Adipocyte (in vitro differentiated cells): ENCODE measurements around the gene AMER2.

Source experiments
- DNase-seq: peaks from one replicate; pipeline ENCODE4 v3.0.0-alpha.2; 2015; ENCODE audit warnings: low read depth
- H3K27me3 ChIP-seq: replicated peaks from 2 replicates; pipeline ENCODE4 v1.7.0; 2013; ENCODE audit warnings: mild to moderate bottlenecking, low read length, moderate library complexity; ENCODE audit not compliant: control insufficient read depth, insufficient read depth
- H3K36me3 ChIP-seq: 2 replicates; pipeline ENCODE4 v1.7.0; 2013; ENCODE audit warnings: low read length, mild to moderate bottlenecking, moderate library complexity; ENCODE audit not compliant: control insufficient read depth, insufficient read depth, severe bottlenecking
- H3K4me1 ChIP-seq: 2 replicates; pipeline ENCODE4 v1.7.0; 2013; ENCODE audit warnings: mild to moderate bottlenecking, low read length, moderate library complexity; ENCODE audit not compliant: control insufficient read depth, insufficient read depth
- H3K4me3 ChIP-seq: 2 replicates; pipeline ENCODE4 v1.7.0; 2013; ENCODE audit warnings: mild to moderate bottlenecking, low read length, moderate library complexity
- H3K9ac ChIP-seq: 2 replicates; pipeline ENCODE4 v1.7.0; 2013; ENCODE audit warnings: mild to moderate bottlenecking, low read length, moderate library complexity
- H3K9me3 ChIP-seq: 2 replicates; pipeline ENCODE4 v1.7.0; 2013; ENCODE audit warnings: mild to moderate bottlenecking, low read length, moderate library complexity; ENCODE audit not compliant: control insufficient read depth

Gene AMER2

DNA sequence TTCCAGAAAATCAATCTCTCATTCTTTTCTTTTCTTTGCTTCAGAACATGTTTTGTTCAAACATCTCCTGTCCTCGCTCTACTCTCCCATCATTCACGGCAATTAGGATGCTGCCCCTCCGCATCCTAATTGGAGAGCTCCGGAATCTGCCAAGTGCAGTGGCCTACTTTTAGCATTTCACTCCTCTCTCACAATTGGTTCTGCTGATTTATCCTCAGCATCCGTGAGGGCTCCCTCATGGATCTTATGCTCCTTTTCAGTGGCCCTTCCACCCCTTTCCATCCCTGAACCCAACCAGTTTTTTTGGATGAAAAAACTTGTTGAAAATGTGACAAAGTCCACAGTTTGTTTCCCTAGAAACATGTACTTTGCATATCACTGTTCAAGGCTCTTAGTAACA lies 22.4 kb downstream of the AMER2 start:
- no peak overlapping the region for H3K4me3 ChIP-seq
- peaks cover 4% of the 10 kb centered on the region for H3K9me3 ChIP-seq
- peaks cover 36% of the 10 kb centered on the region for H3K27me3 ChIP-seq
- H3K4me1 ChIP-seq: no peaks in the 10 kb centered on the region
- no peak overlapping the region for H3K9ac ChIP-seq
- no peak for DNase-seq
- no peaks in the 10 kb centered on the region for H3K36me3 ChIP-seq

DNA sequence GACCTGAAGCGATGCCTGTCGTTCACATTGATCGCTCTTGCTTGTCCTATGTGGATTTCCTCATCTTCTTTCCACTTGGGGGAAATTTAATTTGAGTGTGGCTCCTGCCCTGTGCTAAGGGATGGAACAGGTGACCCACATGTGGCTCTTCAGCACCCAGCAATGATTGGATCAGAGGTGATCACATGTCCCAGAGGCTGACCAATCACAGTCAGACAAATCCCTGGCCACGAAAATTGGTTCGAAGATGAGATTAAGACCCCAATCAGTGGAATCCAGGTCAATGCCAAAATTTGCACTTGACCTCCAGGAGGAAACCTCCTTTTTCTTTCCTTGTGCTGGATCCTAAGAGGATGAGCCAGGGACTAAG lies 23.7 kb downstream of the AMER2 start:
- H3K4me3 ChIP-seq: no peak overlapping the region
- no peak for DNase-seq
- no peaks in the 10 kb centered on the region for H3K4me1 ChIP-seq
- H3K36me3 ChIP-seq: no peaks in the 10 kb centered on the region
- no peak overlapping the region for H3K9ac ChIP-seq
- peaks cover 4% of the 10 kb centered on the region for H3K9me3 ChIP-seq
- peaks cover 24% of the 10 kb centered on the region for H3K27me3 ChIP-seq

DNA sequence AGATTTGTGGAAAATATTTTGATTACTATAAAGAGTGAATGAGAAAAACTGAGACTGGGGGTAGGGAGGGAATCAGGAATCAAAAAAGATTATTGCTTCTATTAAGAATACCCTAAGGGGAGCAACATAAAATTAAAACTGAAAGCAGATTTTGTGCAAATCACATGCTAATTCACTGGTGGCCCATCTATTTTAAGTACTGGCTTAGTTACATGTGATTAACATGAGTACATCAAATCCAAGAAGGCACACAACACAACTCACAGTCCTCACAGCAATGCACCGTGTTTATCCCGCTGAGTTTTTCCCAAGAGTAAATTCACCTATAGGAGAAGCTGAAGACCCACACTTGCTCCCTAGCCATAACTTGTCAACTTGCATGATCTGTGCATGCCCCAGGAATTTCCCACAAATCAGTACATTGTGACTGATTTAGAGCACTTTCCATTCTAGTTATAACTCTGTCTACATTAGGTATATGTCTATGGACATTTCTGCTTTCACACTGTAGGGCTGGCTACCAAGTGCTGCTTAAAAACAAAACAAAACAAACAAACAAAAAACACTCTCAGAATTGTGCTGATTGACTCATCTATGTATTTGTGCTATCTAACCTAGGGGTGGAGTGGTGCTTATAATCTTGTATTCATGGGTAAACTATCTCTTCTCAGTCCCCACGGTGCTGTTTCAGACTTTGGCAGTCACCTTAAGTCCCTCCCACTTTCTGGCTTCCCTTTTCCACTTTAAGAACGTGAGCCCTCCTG lies 24.3 kb downstream of the AMER2 start:
- Histone ChIP-seq H3K27me3 (peaks cover 22% of the 10 kb centered on the region), H3K4me3 (no peak overlapping the region), H3K36me3 (no peaks in the 10 kb centered on the region), H3K9me3 (peaks cover 4% of the 10 kb centered on the region), H3K4me1 (no peaks in the 10 kb centered on the region), H3K9ac (no peak overlapping the region)
- DNase-seq: no peak

- Histone ChIP-seq H3K4me3 (no peak overlapping the region), H3K9me3 (peaks cover 4% of the 10 kb centered on the region), H3K36me3 (no peaks in the 10 kb centered on the region), H3K9ac (no peak overlapping the region), H3K27me3 (peaks cover 10% of the 10 kb centered on the region), H3K4me1 (no peaks in the 10 kb centered on the region)
- no peak for DNase-seq
Measured at GRCh38 chr13:25143706-25144105, 28.4 kb downstream of the AMER2 start.

GRCh38 chr13:25141042-25141441 lies 31.0 kb downstream of the AMER2 start:
- H3K36me3 ChIP-seq: no peaks in the 10 kb centered on the region
- no peaks in the 10 kb centered on the region for H3K9me3 ChIP-seq
- no peak overlapping the region for H3K4me3 ChIP-seq
- peaks cover 4% of the 10 kb centered on the region for H3K27me3 ChIP-seq
- DNase-seq: no peak
- no peak overlapping the region for H3K9ac ChIP-seq
- no peaks in the 10 kb centered on the region for H3K4me1 ChIP-seq

DNA sequence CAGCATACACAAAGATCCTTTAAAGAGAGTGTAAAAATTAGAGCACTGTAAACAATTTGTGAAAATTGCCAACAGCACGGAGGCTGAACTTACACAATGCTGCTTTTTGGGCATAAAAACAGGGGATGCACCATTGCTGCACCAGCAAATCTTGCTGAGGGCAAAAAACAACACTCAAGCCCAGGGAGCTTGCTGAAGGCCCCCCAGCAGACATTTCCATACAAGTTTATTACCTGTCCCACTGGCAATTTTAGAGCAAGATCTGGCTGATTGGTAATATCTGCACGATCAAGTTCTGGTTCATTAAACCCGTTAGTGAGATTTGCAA lies 34.3 kb downstream of the AMER2 start:
- Histone ChIP-seq H3K9ac (no peak overlapping the region), H3K27me3 (peaks cover 8% of the 10 kb centered on the region), H3K4me3 (no peak overlapping the region), H3K9me3 (peaks cover 6% of the 10 kb centered on the region), H3K36me3 (no peaks in the 10 kb centered on the region), H3K4me1 (no peaks in the 10 kb centered on the region)
- DNase-seq: no peak

- Histone ChIP-seq H3K9ac (no peak overlapping the region), H3K27me3 (peaks cover 8% of the 10 kb centered on the region), H3K9me3 (peaks cover 6% of the 10 kb centered on the region), H3K4me3 (no peak overlapping the region), H3K4me1 (no peaks in the 10 kb centered on the region), H3K36me3 (no peaks in the 10 kb centered on the region)
- no peak for DNase-seq
Measured at GRCh38 chr13:25136880-25137787, 35.0 kb downstream of the AMER2 start.

DNA sequence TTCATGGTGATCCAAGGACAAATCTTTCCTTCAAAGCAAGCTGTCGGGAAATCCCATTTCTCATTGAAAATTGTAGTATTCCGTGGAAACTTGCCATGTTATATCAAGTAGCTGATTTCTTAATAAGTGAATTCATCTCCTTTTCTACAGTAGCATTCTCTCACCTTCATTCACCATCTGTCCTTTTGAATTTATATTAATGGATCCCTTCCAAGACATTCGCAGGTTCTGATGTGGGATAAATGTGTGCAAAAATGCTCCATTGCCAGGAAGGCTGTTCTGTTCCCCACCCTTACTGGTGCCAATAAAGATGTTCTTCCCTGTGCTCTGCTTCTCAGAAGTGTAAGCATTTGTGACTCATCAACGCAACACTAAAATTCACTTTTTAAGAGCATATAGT lies 36.2 kb downstream of the AMER2 start:
- no peaks in the 10 kb centered on the region for H3K36me3 ChIP-seq
- H3K4me1 ChIP-seq: no peaks in the 10 kb centered on the region
- peaks cover 11% of the 10 kb centered on the region for H3K27me3 ChIP-seq
- no peak for DNase-seq
- peaks cover 6% of the 10 kb centered on the region for H3K9me3 ChIP-seq
- no peak overlapping the region for H3K9ac ChIP-seq
- no peak overlapping the region for H3K4me3 ChIP-seq

- H3K4me3 ChIP-seq: no peak overlapping the region
- no peaks in the 10 kb centered on the region for H3K36me3 ChIP-seq
- H3K9me3 ChIP-seq: peaks cover 6% of the 10 kb centered on the region
- peaks cover 14% of the 10 kb centered on the region for H3K27me3 ChIP-seq
- H3K4me1 ChIP-seq: no peaks in the 10 kb centered on the region
- no peak overlapping the region for H3K9ac ChIP-seq
- DNase-seq: no peak
Measured at GRCh38 chr13:25132751-25133390, 39.2 kb downstream of the AMER2 start.

- no peak overlapping the region for H3K4me3 ChIP-seq
- no peaks in the 10 kb centered on the region for H3K4me1 ChIP-seq
- H3K9ac ChIP-seq: no peak overlapping the region
- peaks cover 14% of the 10 kb centered on the region for H3K27me3 ChIP-seq
- peaks cover 6% of the 10 kb centered on the region for H3K9me3 ChIP-seq
- no peak for DNase-seq
- H3K36me3 ChIP-seq: no peaks in the 10 kb centered on the region
Measured at GRCh38 chr13:25131881-25132420, 40.1 kb downstream of the AMER2 start.

DNA sequence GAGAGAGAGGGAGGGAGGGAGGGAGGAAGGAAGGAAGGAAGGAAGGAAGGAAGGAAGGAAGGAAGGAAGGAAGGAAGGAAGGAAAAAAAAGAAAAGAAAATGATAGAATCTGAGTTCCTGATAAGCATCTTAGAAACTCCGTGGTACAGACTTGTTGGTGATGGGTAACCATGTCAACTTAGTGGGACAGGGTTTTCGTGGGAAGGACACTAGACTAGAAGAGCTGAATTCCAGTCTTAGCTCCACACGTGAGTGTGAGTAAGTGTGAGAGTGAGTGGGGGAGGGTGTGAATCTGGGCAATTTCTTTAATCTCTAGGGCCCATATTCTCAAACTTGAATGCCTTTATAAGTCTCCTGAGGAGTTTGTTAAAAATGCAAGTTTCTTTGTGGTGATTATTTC lies 41.1 kb downstream of the AMER2 start:
- DNase-seq: no peak
- Histone ChIP-seq H3K36me3 (no peaks in the 10 kb centered on the region), H3K9ac (no peak overlapping the region), H3K4me3 (no peak overlapping the region), H3K9me3 (peaks cover 6% of the 10 kb centered on the region), H3K27me3 (peaks cover 14% of the 10 kb centered on the region), H3K4me1 (no peaks in the 10 kb centered on the region)
